NCI-H226 (cell line): ENCODE data around the gene FGD4.

Experiments
- DNase-seq: peaks from one replicate; pipeline ENCODE4 v3.0.0-alpha.2; 2015

The FGD4 gene

GRCh38 chr12:32413412-32413811, 14.1 kb downstream of the FGD4 start:
- DNase-seq, result no peak

- DNase-seq, result no peak
These were observed 18.9 kb downstream of the FGD4 start for GRCh38 chr12:32418221-32418620.

GRCh38 chr12:32418903-32419519, 19.7 kb downstream of the FGD4 start:
- no peak for DNase-seq

GRCh38 chr12:32419520-32419960, 20.2 kb downstream of the FGD4 start:
- DNase-seq, result peak; percentile 37

GRCh38 chr12:32420356-32420755, 21.0 kb downstream of the FGD4 start:
- DNase-seq, result no peak

- no peak for DNase-seq
These were observed 24.2 kb downstream of the FGD4 start for GRCh38 chr12:32423559-32423958.

GRCh38 chr12:32431025-32431424, 31.7 kb downstream of the FGD4 start:
- no peak for DNase-seq

- DNase-seq, result no peak
These were observed 36.8 kb downstream of the FGD4 start for GRCh38 chr12:32435921-32436705.

GRCh38 chr12:32437095-32437515, 37.7 kb downstream of the FGD4 start:
- DNase-seq, result peak; percentile 93

- DNase-seq, result no peak
These were observed 40.9 kb downstream of the FGD4 start for GRCh38 chr12:32440120-32440865.

- DNase-seq, result no peak
These were observed 44.1 kb downstream of the FGD4 start for GRCh38 chr12:32443491-32443890.

GRCh38 chr12:32444895-32445294, 45.5 kb downstream of the FGD4 start:
- peak; percentile 96 for DNase-seq

- DNase-seq, result no peak
These were observed 46.0 kb downstream of the FGD4 start for GRCh38 chr12:32445356-32445755.

- no peak for DNase-seq
These were observed 47.2 kb downstream of the FGD4 start for GRCh38 chr12:32446316-32447119.

GRCh38 chr12:32448586-32448985, 49.2 kb downstream of the FGD4 start:
- DNase-seq, result peak; percentile 78

- DNase-seq, result no peak
These were observed 51.0 kb downstream of the FGD4 start for GRCh38 chr12:32450363-32450762.

GRCh38 chr12:32450768-32451167, 51.4 kb downstream of the FGD4 start:
- no peak for DNase-seq

GRCh38 chr12:32451816-32452215, 52.5 kb downstream of the FGD4 start:
- DNase-seq, result no peak

GRCh38 chr12:32454075-32454474, 54.7 kb downstream of the FGD4 start:
- DNase-seq, result peak; percentile 86

GRCh38 chr12:32454866-32455265, 55.5 kb downstream of the FGD4 start:
- no peak for DNase-seq

GRCh38 chr12:32455607-32456071, 56.3 kb downstream of the FGD4 start:
- peak; percentile 55 for DNase-seq

- DNase-seq, result no peak
These were observed 58.1 kb downstream of the FGD4 start for GRCh38 chr12:32457251-32458025.
